Hepatocyte (in vitro differentiated cells): ENCODE results near the gene ANKRD30A. TPM values are rescaled to one million over a fixed set of nuclear protein-coding genes. Genes with fewer than 3 reads are reported as not detected.
"Not testable (repeated sequence)": the region's sequence is repeated elsewhere in the genome, so short reads cannot be mapped to it uniquely, and the experiment has no call there.

ENCODE experiments used
- DNase-seq: peaks from one replicate; pipeline ENCODE4 v3.0.0-alpha.2; 2016; ENCODE audit warnings: low spot score
- H2AFZ ChIP-seq: fragments of 200-600 bp; sonication (generic); 2 replicates; pipeline ENCODE4 v1.6.0; 2016; ENCODE audit warnings: antibody characterized with exemption, mild to moderate bottlenecking
- H3K27ac ChIP-seq: fragments of 200-600 bp; sonication (generic); 2 replicates; pipeline ENCODE4 v1.5.1; 2016; ENCODE audit warnings: mild to moderate bottlenecking
- H3K27me3 ChIP-seq: fragments of 200-600 bp; sonication (generic); 2 replicates; pipeline ENCODE4 v1.6.1; 2016
- H3K36me3 ChIP-seq: fragments of 200-600 bp; sonication (generic); replicated peaks from 2 replicates; pipeline ENCODE4 v1.5.1; 2016; ENCODE audit warnings: low read depth; ENCODE audit not compliant: insufficient read depth
- H3K4me1 ChIP-seq: fragments of 200-600 bp; sonication (generic); 2 replicates; pipeline ENCODE4 v1.5.1; 2016; ENCODE audit warnings: mild to moderate bottlenecking, moderate library complexity; ENCODE audit not compliant: insufficient read depth
- H3K4me2 ChIP-seq: fragments of 200-600 bp; sonication (generic); 2 replicates; pipeline ENCODE4 v1.6.0; 2016
- H3K4me3 ChIP-seq: fragments of 200-600 bp; sonication (generic); 2 replicates; pipeline ENCODE4 v1.5.1; 2016; ENCODE audit warnings: mild to moderate bottlenecking
- H3K79me2 ChIP-seq: fragments of 200-600 bp; sonication (generic); 2 replicates; pipeline ENCODE4 v1.6.0; 2017; ENCODE audit warnings: mild to moderate bottlenecking
- H3K9me2 ChIP-seq: fragments of 200-600 bp; sonication (generic); replicated peaks from 2 replicates; pipeline ENCODE4 v1.6.0; 2017; ENCODE audit warnings: mild to moderate bottlenecking; ENCODE audit not compliant: insufficient read depth
- H3K9me3 ChIP-seq: fragments of 200-600 bp; sonication (generic); 2 replicates; pipeline ENCODE4 v1.5.1; 2016; ENCODE audit warnings: low read depth, mild to moderate bottlenecking
- H4K20me1 ChIP-seq: fragments of 200-600 bp; sonication (generic); 2 replicates; pipeline ENCODE4 v1.6.0; 2016; ENCODE audit warnings: mild to moderate bottlenecking; ENCODE audit not compliant: insufficient read depth, poor library complexity, severe bottlenecking
- CTCF ChIP-seq: fragments of 200-600 bp; sonication (generic); IDR thresholded peaks from 2 replicates; pipeline ENCODE4 v1.5.1; 2016; ENCODE audit warnings: antibody characterized with exemption, mild to moderate bottlenecking; ENCODE audit not compliant: poor library complexity
- EZH2 ChIP-seq: fragments of 200-600 bp; sonication (generic); IDR thresholded peaks from 2 replicates; pipeline ENCODE4 v1.6.1; 2016; ENCODE audit warnings: antibody characterized with exemption, mild to moderate bottlenecking, borderline replicate concordance
- EZH2phosphoT487 ChIP-seq: fragments of 200-600 bp; sonication (generic); IDR thresholded peaks from one replicate; pipeline ENCODE4 v1.6.1; 2018; ENCODE audit warnings: antibody characterized with exemption, mild to moderate bottlenecking, low read depth, moderate library complexity; ENCODE audit not compliant: unreplicated experiment, severe bottlenecking
- WGBS: methylation state at CpG from one replicate; pipeline ENCODE4 v1.1.6; 2016; ENCODE audit warnings: low lambda C conversion rate; ENCODE audit errors: missing lambda C conversion rate; 5-methylcytosine and 5-hydroxymethylcytosine counted together
- polyA plus RNA-seq: library from polyadenylated mRNA; unstranded; fragments of >200 nt; fragmentation: Nextera tagmentation; extraction: Ambion mirVana; gene quantifications from 2 replicates; pipeline ENCODE4 v1.2.1, GENCODE V29; 2016
- total RNA-seq: library from RNA; depleted of rRNA; stranded (reverse); fragments of >200 nt; gene quantifications from 2 replicates; pipeline ENCODE4 v1.2.3, GENCODE V29; 2014

The ANKRD30A gene
- total and polyA plus RNA-seq, 2 experiments from 2014 or later: not detected

GRCh38 chr10:37246637-37247036 is 121.2 kb downstream of the ANKRD30A start:
- H2AFZ ChIP-seq: no peak overlapping the region
- H3K79me2 ChIP-seq: no peaks in the 10 kb centered on the region
- no peak overlapping the region for H3K27ac ChIP-seq
- DNase-seq: no peak
- no peaks in the 10 kb centered on the region for H3K36me3 ChIP-seq
- no peaks in the 10 kb centered on the region for H3K9me2 ChIP-seq
- WGBS: 58% methylated on average over 2 of the region's 2 CpGs
- no peaks in the 10 kb centered on the region for H4K20me1 ChIP-seq
- H3K4me3 ChIP-seq: no peak overlapping the region
- no peaks in the 10 kb centered on the region for H3K9me3 ChIP-seq
- H3K4me2 ChIP-seq: no peak overlapping the region
- H3K27me3 ChIP-seq: no peaks in the 10 kb centered on the region
- H3K4me1 ChIP-seq: no peaks in the 10 kb centered on the region
- TF ChIP-seq EZH2 (no peak), CTCF (no peak), EZH2phosphoT487 (no peak)

- H3K79me2 ChIP-seq, H3K4me2 ChIP-seq, H3K4me1 ChIP-seq, H3K36me3 ChIP-seq, H3K27ac ChIP-seq, DNase-seq, H3K27me3 ChIP-seq, H3K9me3 ChIP-seq, H2AFZ ChIP-seq, H4K20me1 ChIP-seq, H3K4me3 ChIP-seq, H3K9me2 ChIP-seq: not testable (repeated sequence)
- WGBS: 51% methylated on average over 3 of the region's 3 CpGs
Observed at GRCh38 chr10:37255837-37256236, 130.4 kb downstream of the ANKRD30A start.

- Histone ChIP-seq H4K20me1 (no peaks in the 10 kb centered on the region), H3K27me3 (no peaks in the 10 kb centered on the region), H3K27ac (no peak overlapping the region), H3K9me3 (no peaks in the 10 kb centered on the region), H3K4me3 (no peak overlapping the region), H2AFZ (no peak overlapping the region), H3K36me3 (no peaks in the 10 kb centered on the region), H3K4me1 (no peaks in the 10 kb centered on the region), H3K4me2 (no peak overlapping the region), H3K9me2 (no peaks in the 10 kb centered on the region), H3K79me2 (no peaks in the 10 kb centered on the region)
- DNase-seq: no peak
- 82% methylated on average over 5 of the region's 5 CpGs for WGBS
- TF ChIP-seq EZH2phosphoT487 (no peak), CTCF (no peak), EZH2 (no peak)
Observed at GRCh38 chr10:37263304-37263703, 137.9 kb downstream of the ANKRD30A start.

- Histone ChIP-seq H3K79me2 (no peaks in the 10 kb centered on the region), H4K20me1 (no peaks in the 10 kb centered on the region), H3K9me3 (no peaks in the 10 kb centered on the region), H3K36me3 (no peaks in the 10 kb centered on the region), H3K4me3 (no peak overlapping the region), H3K4me2 (no peak overlapping the region), H3K27ac (no peak overlapping the region), H3K9me2 (no peaks in the 10 kb centered on the region), H3K4me1 (no peaks in the 10 kb centered on the region), H2AFZ (no peak overlapping the region), H3K27me3 (no peaks in the 10 kb centered on the region)
- WGBS: 37% methylated on average over 3 of the region's 3 CpGs
- no peak for DNase-seq
- TF ChIP-seq EZH2phosphoT487 (no peak), CTCF (no peak), EZH2 (no peak)
Observed at GRCh38 chr10:37268266-37268665, 142.9 kb downstream of the ANKRD30A start.
